ENCODE results near the gene AGFG2. TPM values are rescaled to one million over a fixed set of nuclear protein-coding genes. Genes with fewer than 3 reads are reported as not detected.
A peak's percentile ranks its signal among the peaks of the same experiment; 100 is the strongest.

AGFG2 gene
- total and polyA plus RNA-seq, 2 donors (not counting 1 experiment from before 2014, with no cell fraction given), result 2.4 to 3.1 TPM

DNA sequence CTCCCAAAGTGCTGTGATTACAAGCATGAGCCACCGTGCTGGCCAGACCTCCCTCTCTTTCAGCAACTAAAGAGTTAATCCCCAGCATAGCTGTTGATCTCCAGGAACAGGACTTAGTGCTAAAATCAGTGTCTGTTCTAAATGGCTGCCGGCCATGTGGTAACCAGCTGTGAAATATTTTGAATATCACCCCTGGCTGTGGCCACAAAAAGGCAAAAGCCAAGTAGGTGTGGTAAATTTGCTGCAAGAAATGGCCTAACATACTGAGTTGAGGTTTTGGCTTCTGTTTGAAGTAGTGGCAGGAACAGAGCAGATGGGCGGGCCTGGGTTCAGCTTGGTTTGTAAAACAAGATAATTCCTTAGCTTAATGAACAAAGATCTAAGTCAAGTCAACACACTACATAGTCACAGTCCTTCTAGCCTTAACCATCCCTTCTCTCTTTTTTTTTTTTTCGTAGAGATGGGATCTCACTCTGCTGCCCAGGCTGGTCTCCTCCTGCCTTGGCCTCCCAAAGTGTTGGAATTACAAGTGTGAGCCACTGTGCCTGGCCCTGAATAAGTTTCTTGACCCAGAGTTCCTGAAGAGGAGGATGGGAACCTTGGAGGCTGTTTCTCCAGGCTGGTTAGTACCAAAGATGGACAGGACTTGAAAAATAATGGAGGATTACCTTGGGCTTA is 22.7 kb upstream of the AGFG2 start:
- no peaks in the 10 kb centered on the region for H3K79me2 ChIP-seq (ENCODE audit: control insufficient read depth, insufficient read depth, low read length)
- H3K4me1 ChIP-seq (ENCODE audit: control insufficient read depth, extremely low read depth, insufficient read depth, low read length), result peaks cover 7% of the 10 kb centered on the region
- TF ChIP-seq, protein P1, sequence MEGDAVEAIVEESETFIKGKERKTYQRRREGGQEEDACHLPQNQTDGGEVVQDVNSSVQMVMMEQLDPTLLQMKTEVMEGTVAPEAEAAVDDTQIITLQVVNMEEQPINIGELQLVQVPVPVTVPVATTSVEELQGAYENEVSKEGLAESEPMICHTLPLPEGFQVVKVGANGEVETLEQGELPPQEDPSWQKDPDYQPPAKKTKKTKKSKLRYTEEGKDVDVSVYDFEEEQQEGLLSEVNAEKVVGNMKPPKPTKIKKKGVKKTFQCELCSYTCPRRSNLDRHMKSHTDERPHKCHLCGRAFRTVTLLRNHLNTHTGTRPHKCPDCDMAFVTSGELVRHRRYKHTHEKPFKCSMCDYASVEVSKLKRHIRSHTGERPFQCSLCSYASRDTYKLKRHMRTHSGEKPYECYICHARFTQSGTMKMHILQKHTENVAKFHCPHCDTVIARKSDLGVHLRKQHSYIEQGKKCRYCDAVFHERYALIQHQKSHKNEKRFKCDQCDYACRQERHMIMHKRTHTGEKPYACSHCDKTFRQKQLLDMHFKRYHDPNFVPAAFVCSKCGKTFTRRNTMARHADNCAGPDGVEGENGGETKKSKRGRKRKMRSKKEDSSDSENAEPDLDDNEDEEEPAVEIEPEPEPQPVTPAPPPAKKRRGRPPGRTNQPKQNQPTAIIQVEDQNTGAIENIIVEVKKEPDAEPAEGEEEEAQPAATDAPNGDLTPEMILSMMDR (conservative IDR thresholded peaks at IDR 0.05 in 1 of 2, IDR thresholded peaks at IDR 0.05 in 1 of 2; ENCODE audit: low read depth in 1 of 2, low read length in 2 of 2), result no peak
- no peak for TF ChIP-seq EZH2 (IDR thresholded peaks at IDR 0.05; ENCODE audit: low read length, missing control alignments)
- H3K9ac ChIP-seq (ENCODE audit: insufficient read depth, low read length), result no peak overlapping the region
- H3K27me3 ChIP-seq (ENCODE audit: control insufficient read depth, insufficient read depth, low read length), result peaks cover under 1% of the 10 kb centered on the region
- no peaks in the 10 kb centered on the region for H3K9me3 ChIP-seq (ENCODE audit: control insufficient read depth, insufficient read depth, low read depth, low read length)
- peak; percentile 95 to 97 for DNase-seq (ENCODE audit: low read depth in 2 of 2)
- H4K20me1 ChIP-seq (ENCODE audit: control insufficient read depth, extremely low read depth, insufficient read depth, low read length), result no peaks in the 10 kb centered on the region
- H3K4me2 ChIP-seq (ENCODE audit: extremely low read depth, insufficient read depth, low read length), result no peak overlapping the region
- no peaks in the 10 kb centered on the region for H3K36me3 ChIP-seq (ENCODE audit: control insufficient read depth, insufficient read depth, low read length)
- no peak overlapping the region for H2AFZ ChIP-seq (ENCODE audit: low read length)
- no peak overlapping the region for H3K27ac ChIP-seq (ENCODE audit: insufficient read depth, low read length)
- no peak overlapping the region for H3K4me3 ChIP-seq (replicated peaks in 1 of 4; ENCODE audit: control extremely low read depth in 1 of 4, insufficient read depth in 1 of 4, low read depth in 3 of 4, low read length in 4 of 4)

DNA sequence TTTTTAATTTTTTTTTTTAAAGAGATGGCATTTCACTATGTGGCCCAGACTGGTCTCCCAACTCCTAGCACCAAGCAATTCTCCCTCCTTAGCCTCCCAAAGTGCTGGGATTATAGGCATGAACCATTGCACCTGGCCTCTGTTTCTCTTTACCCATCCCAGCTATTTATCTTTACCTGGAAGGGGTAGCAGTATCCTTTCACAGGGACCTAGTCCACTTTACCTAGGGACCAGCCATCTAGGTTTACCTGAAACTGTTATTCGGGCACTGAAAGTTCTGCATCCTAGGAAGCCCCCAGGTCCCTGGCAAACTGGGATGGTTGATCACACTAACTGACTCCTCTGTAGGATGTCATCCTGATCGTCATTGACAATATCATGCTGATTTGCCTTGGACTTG is 21.7 kb upstream of the AGFG2 start:
- TF ChIP-seq, protein P1 (conservative IDR thresholded peaks at IDR 0.05 in 1 of 2, IDR thresholded peaks at IDR 0.05 in 1 of 2; ENCODE audit: low read depth in 1 of 2, low read length in 2 of 2), result no peak
- no peak for TF ChIP-seq EZH2 (IDR thresholded peaks at IDR 0.05; ENCODE audit: low read length, missing control alignments)
- H3K36me3 ChIP-seq (ENCODE audit: control insufficient read depth, insufficient read depth, low read length), result no peaks in the 10 kb centered on the region
- no peaks in the 10 kb centered on the region for H3K79me2 ChIP-seq (ENCODE audit: control insufficient read depth, insufficient read depth, low read length)
- H3K9me3 ChIP-seq (ENCODE audit: control insufficient read depth, insufficient read depth, low read depth, low read length), result no peaks in the 10 kb centered on the region
- no peaks in the 10 kb centered on the region for H4K20me1 ChIP-seq (ENCODE audit: control insufficient read depth, extremely low read depth, insufficient read depth, low read length)
- no peak for DNase-seq (ENCODE audit: low read depth in 2 of 2)
- H3K4me2 ChIP-seq (ENCODE audit: extremely low read depth, insufficient read depth, low read length), result no peak overlapping the region
- H3K9ac ChIP-seq (ENCODE audit: insufficient read depth, low read length), result no peak overlapping the region
- H3K27me3 ChIP-seq (ENCODE audit: control insufficient read depth, insufficient read depth, low read length), result peaks cover 5% of the 10 kb centered on the region
- no peak overlapping the region for H2AFZ ChIP-seq (ENCODE audit: low read length)
- H3K27ac ChIP-seq (ENCODE audit: insufficient read depth, low read length), result no peak overlapping the region
- no peak overlapping the region for H3K4me3 ChIP-seq (replicated peaks in 1 of 4; ENCODE audit: control extremely low read depth in 1 of 4, insufficient read depth in 1 of 4, low read depth in 3 of 4, low read length in 4 of 4)
- peaks cover 7% of the 10 kb centered on the region for H3K4me1 ChIP-seq (ENCODE audit: control insufficient read depth, extremely low read depth, insufficient read depth, low read length)

DNA sequence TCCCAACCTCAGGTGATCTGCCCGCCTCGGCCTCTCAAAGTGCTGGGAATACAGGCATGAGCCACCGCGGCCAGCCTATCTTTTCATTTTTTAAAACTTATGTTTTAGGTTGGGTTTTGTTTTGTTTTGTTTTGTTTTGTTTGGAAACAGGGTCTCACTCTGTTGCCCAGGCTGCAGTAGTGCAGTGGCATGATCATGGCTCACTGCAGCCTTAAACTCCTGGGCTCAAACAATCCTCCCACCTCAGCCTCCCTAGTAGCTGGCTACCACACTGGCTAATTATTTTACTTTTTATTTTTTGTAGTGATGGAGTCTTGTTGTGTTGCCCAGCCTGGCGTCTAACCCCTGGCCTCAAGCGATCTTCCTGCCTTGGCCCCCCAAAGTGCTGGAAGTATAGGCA is 19.4 kb upstream of the AGFG2 start:
- H3K27ac ChIP-seq (ENCODE audit: insufficient read depth, low read length), result no peak overlapping the region
- H4K20me1 ChIP-seq (ENCODE audit: control insufficient read depth, extremely low read depth, insufficient read depth, low read length), result no peaks in the 10 kb centered on the region
- H3K36me3 ChIP-seq (ENCODE audit: control insufficient read depth, insufficient read depth, low read length), result no peaks in the 10 kb centered on the region
- H3K9ac ChIP-seq (ENCODE audit: insufficient read depth, low read length), result no peak overlapping the region
- no peaks in the 10 kb centered on the region for H3K79me2 ChIP-seq (ENCODE audit: control insufficient read depth, insufficient read depth, low read length)
- no peak overlapping the region for H3K4me3 ChIP-seq (replicated peaks in 1 of 4; ENCODE audit: control extremely low read depth in 1 of 4, insufficient read depth in 1 of 4, low read depth in 3 of 4, low read length in 4 of 4)
- H3K9me3 ChIP-seq (ENCODE audit: control insufficient read depth, insufficient read depth, low read depth, low read length), result no peaks in the 10 kb centered on the region
- TF ChIP-seq, protein P1 (conservative IDR thresholded peaks at IDR 0.05 in 1 of 2, IDR thresholded peaks at IDR 0.05 in 1 of 2; ENCODE audit: low read depth in 1 of 2, low read length in 2 of 2), result no peak
- H3K4me2 ChIP-seq (ENCODE audit: extremely low read depth, insufficient read depth, low read length), result no peak overlapping the region
- peaks cover 7% of the 10 kb centered on the region for H3K4me1 ChIP-seq (ENCODE audit: control insufficient read depth, extremely low read depth, insufficient read depth, low read length)
- no peak overlapping the region for H2AFZ ChIP-seq (ENCODE audit: low read length)
- H3K27me3 ChIP-seq (ENCODE audit: control insufficient read depth, insufficient read depth, low read length), result peaks cover 5% of the 10 kb centered on the region
- no peak for DNase-seq (ENCODE audit: low read depth in 2 of 2)
